Measurements from ENCODE around the gene PTPRE.

The PTPRE gene

GRCh38 chr10:128036746-128037543, 130.0 kb downstream of the PTPRE start:
- H3K27ac ChIP-seq, result no peak overlapping the region
- DNase-seq, result no peak
- H3K36me3 ChIP-seq, result no peaks in the 10 kb centered on the region
- no peaks in the 10 kb centered on the region for H3K27me3 ChIP-seq (ENCODE audit: insufficient read depth, low read depth, severe bottlenecking)
- TF ChIP-seq CTCF (IDR thresholded peaks at IDR 0.05; ENCODE audit: low read depth, low read length), result no peak
- no peaks in the 10 kb centered on the region for H3K9me3 ChIP-seq (ENCODE audit: severe bottlenecking)
- no peak overlapping the region for H3K4me3 ChIP-seq (ENCODE audit: low read depth, low read length)

- Histone ChIP-seq H3K4me3 (ENCODE audit: low read depth, low read length) (no peak overlapping the region), H3K9me3 (ENCODE audit: severe bottlenecking) (no peaks in the 10 kb centered on the region), H3K36me3 (no peaks in the 10 kb centered on the region), H3K27me3 (ENCODE audit: insufficient read depth, low read depth, severe bottlenecking) (no peaks in the 10 kb centered on the region), H3K27ac (no peak overlapping the region)
- no peak for TF ChIP-seq CTCF (IDR thresholded peaks at IDR 0.05; ENCODE audit: low read depth, low read length)
- DNase-seq, result no peak
Measured at GRCh38 chr10:128040096-128040495, 133.2 kb downstream of the PTPRE start.

GRCh38 chr10:128040681-128041080, 133.8 kb downstream of the PTPRE start:
- no peak overlapping the region for H3K27ac ChIP-seq
- no peaks in the 10 kb centered on the region for H3K27me3 ChIP-seq (ENCODE audit: insufficient read depth, low read depth, severe bottlenecking)
- no peak overlapping the region for H3K4me3 ChIP-seq (ENCODE audit: low read depth, low read length)
- no peaks in the 10 kb centered on the region for H3K36me3 ChIP-seq
- no peak for DNase-seq
- no peaks in the 10 kb centered on the region for H3K9me3 ChIP-seq (ENCODE audit: severe bottlenecking)
- no peak for TF ChIP-seq CTCF (IDR thresholded peaks at IDR 0.05; ENCODE audit: low read depth, low read length)

GRCh38 chr10:128042131-128042610, 135.3 kb downstream of the PTPRE start:
- TF ChIP-seq CTCF (IDR thresholded peaks at IDR 0.05; ENCODE audit: low read depth, low read length), result no peak
- Histone ChIP-seq H3K27ac (no peak overlapping the region), H3K27me3 (ENCODE audit: insufficient read depth, low read depth, severe bottlenecking) (no peaks in the 10 kb centered on the region), H3K36me3 (no peaks in the 10 kb centered on the region), H3K9me3 (ENCODE audit: severe bottlenecking) (no peaks in the 10 kb centered on the region), H3K4me3 (ENCODE audit: low read depth, low read length) (no peak overlapping the region)
- DNase-seq, result no peak

GRCh38 chr10:128043259-128044045, 136.5 kb downstream of the PTPRE start:
- no peaks in the 10 kb centered on the region for H3K36me3 ChIP-seq
- no peak overlapping the region for H3K27ac ChIP-seq
- DNase-seq, result peak; percentile 86
- H3K27me3 ChIP-seq (ENCODE audit: insufficient read depth, low read depth, severe bottlenecking), result no peaks in the 10 kb centered on the region
- TF ChIP-seq CTCF (IDR thresholded peaks at IDR 0.05; ENCODE audit: low read depth, low read length), result no peak
- no peak overlapping the region for H3K4me3 ChIP-seq (ENCODE audit: low read depth, low read length)
- no peaks in the 10 kb centered on the region for H3K9me3 ChIP-seq (ENCODE audit: severe bottlenecking)
